GM13977 (cell line): ENCODE measurements around the gene ACAD11.

Source experiments
- DNase-seq: peaks from one replicate; pipeline ENCODE4 v3.0.0; 2012; ENCODE audit warnings: low spot score
- CTCF ChIP-seq: IDR thresholded peaks from 2 replicates; pipeline ENCODE4 v1.5.1; 2012; ENCODE audit warnings: mild to moderate bottlenecking, control low read depth; ENCODE audit not compliant: insufficient read depth; ENCODE audit errors: extremely low read depth, missing control alignments
- in situ Hi-C: fragments of 300-500 bp; cut with MboI; formaldehyde crosslinking; loops from one replicate; pipeline ENCODE4 v1.12.0; 2022; ENCODE audit warnings: low sequenced_read_pairs, low pct_unique_long_range_greater_than_20kb, mixed read lengths, inconsistent platforms; ENCODE audit not compliant: unreplicated experiment

Gene ACAD11

GRCh38 chr3:132569580-132569979, 90.0 kb downstream of the ACAD11 start:
- DNase-seq, result no peak
- no peak for TF ChIP-seq CTCF
- in situ Hi-C loops, result no loop called here

- in situ Hi-C loops, result no loop called here
- no peak for DNase-seq
- TF ChIP-seq CTCF, result no peak
Measured at GRCh38 chr3:132569153-132569552, 90.5 kb downstream of the ACAD11 start.

- in situ Hi-C loops, result no loop called here
- no peak for DNase-seq
- TF ChIP-seq CTCF, result no peak
Measured at GRCh38 chr3:132568422-132568821, 91.2 kb downstream of the ACAD11 start.

- in situ Hi-C loops, result no loop called here
- no peak for DNase-seq
Measured at GRCh38 chr3:132564070-132564465, 95.5 kb downstream of the ACAD11 start.

GRCh38 chr3:132563420-132564069, 96.1 kb downstream of the ACAD11 start:
- no peak for TF ChIP-seq CTCF
- in situ Hi-C loops, result no loop called here
- no peak for DNase-seq

More at GRCh38 chr3:132564070-132564465, 95.5 kb downstream of the ACAD11 start:
- TF ChIP-seq CTCF, result no peak

GRCh38 chr3:132561003-132561402, 98.6 kb downstream of the ACAD11 start:
- no peak for DNase-seq
- in situ Hi-C loops, result no loop called here
- no peak for TF ChIP-seq CTCF
